Parathyroid adenoma (tissue), 2 donors: ENCODE data around the gene CFAP58.

Source experiments
- H2AFZ ChIP-seq: fragments of 300-600 bp; sonication (generic); one replicate; pipeline ENCODE4 v1.7.0; 2017; ENCODE audit warnings: antibody characterized with exemption, mild to moderate bottlenecking
- H3K27ac ChIP-seq: fragments of 300-600 bp; sonication (generic); one replicate; pipeline ENCODE4 v1.7.0; 2017
- H3K27me3 ChIP-seq: fragments of 300-600 bp; sonication (generic); one replicate; pipeline ENCODE4 v1.7.0; 2017; ENCODE audit warnings: low read length; ENCODE audit not compliant: control insufficient read depth, insufficient read depth
- H3K36me3 ChIP-seq: fragments of 300-600 bp; sonication (generic); one replicate; pipeline ENCODE4 v1.7.0; 2017; ENCODE audit warnings: low read length; ENCODE audit not compliant: control insufficient read depth, insufficient read depth
- H3K4me1 ChIP-seq: fragments of 300-600 bp; sonication (generic); one replicate; pipeline ENCODE4 v1.7.0; 2017; ENCODE audit warnings: control low read depth
- H3K4me2 ChIP-seq: fragments of 300-600 bp; sonication (generic); one replicate; pipeline ENCODE4 v1.7.0; 2017; ENCODE audit warnings: low read length
- H3K4me3 ChIP-seq: fragments of 300-600 bp; sonication (generic); one replicate; pipeline ENCODE4 v1.7.0; 2017; ENCODE audit warnings: low read depth, low read length
- H3K79me2 ChIP-seq: fragments of 300-600 bp; sonication (generic); one replicate; pipeline ENCODE4 v1.7.0; 2017; ENCODE audit warnings: control low read depth
- H3K9ac ChIP-seq: fragments of 300-600 bp; sonication (generic); one replicate; pipeline ENCODE4 v1.7.0; 2017; ENCODE audit warnings: mild to moderate bottlenecking
- H3K9me3 ChIP-seq: fragments of 300-600 bp; sonication (generic); one replicate; pipeline ENCODE4 v1.7.0; 2017; ENCODE audit warnings: low read length; ENCODE audit not compliant: control insufficient read depth
- CTCF ChIP-seq: fragments of 300-600 bp; sonication (generic); IDR thresholded peaks from one replicate; pipeline ENCODE4 v1.7.0; 2017; ENCODE audit warnings: antibody characterized with exemption, mild to moderate bottlenecking
- donor health status: primary hyperparathyroidism.

The CFAP58 gene

GRCh38 chr10:104348601-104349000, 5.0 kb upstream of the CFAP58 start:
- H3K4me1 ChIP-seq = peaks cover 4% of the 10 kb centered on the region
- no peak overlapping the region for H2AFZ ChIP-seq
- H3K27ac ChIP-seq = no peak overlapping the region
- H3K4me2 ChIP-seq = no peak overlapping the region
- no peak overlapping the region for H3K4me3 ChIP-seq
- TF ChIP-seq CTCF = no peak
- no peaks in the 10 kb centered on the region for H3K9me3 ChIP-seq
- no peak overlapping the region for H3K9ac ChIP-seq
- no peaks in the 10 kb centered on the region for H3K79me2 ChIP-seq
- H3K27me3 ChIP-seq = no peaks in the 10 kb centered on the region
- no peaks in the 10 kb centered on the region for H3K36me3 ChIP-seq

GRCh38 chr10:104349623-104350126, 4.0 kb upstream of the CFAP58 start:
- H3K4me3 ChIP-seq = no peak overlapping the region
- H3K4me1 ChIP-seq = peaks cover 4% of the 10 kb centered on the region

GRCh38 chr10:104350127-104350635, 3.5 kb upstream of the CFAP58 start:
- H2AFZ ChIP-seq = peak overlapping the region; percentile 61
- H3K27ac ChIP-seq = peak overlapping the region; percentile 49
- no peaks in the 10 kb centered on the region for H3K9me3 ChIP-seq
- peak; percentile 69 for TF ChIP-seq CTCF
- H3K4me1 ChIP-seq = peaks cover 4% of the 10 kb centered on the region
- H3K4me3 ChIP-seq = no peak overlapping the region
- no peak overlapping the region for H3K9ac ChIP-seq
- H3K27me3 ChIP-seq = no peaks in the 10 kb centered on the region
- no peaks in the 10 kb centered on the region for H3K36me3 ChIP-seq
- H3K4me2 ChIP-seq = peak overlapping the region; percentile 28
- H3K79me2 ChIP-seq = no peaks in the 10 kb centered on the region

More at GRCh38 chr10:104349623-104350126, 4.0 kb upstream of the CFAP58 start:
- Histone ChIP-seq H3K4me2 (peak overlapping the region; percentile 28), H2AFZ (peak overlapping the region; percentile 61), H3K9ac (no peak overlapping the region), H3K27ac (peak overlapping the region; percentile 49), H3K9me3 (no peaks in the 10 kb centered on the region), H3K27me3 (no peaks in the 10 kb centered on the region), H3K79me2 (no peaks in the 10 kb centered on the region), H3K36me3 (no peaks in the 10 kb centered on the region)
- no peak for TF ChIP-seq CTCF

GRCh38 chr10:104351061-104351702, 2.5 kb upstream of the CFAP58 start:
- Histone ChIP-seq H3K36me3 (no peaks in the 10 kb centered on the region), H3K9ac (no peak overlapping the region), H3K4me2 (no peak overlapping the region), H3K4me3 (no peak overlapping the region), H3K27ac (no peak overlapping the region), H3K9me3 (no peaks in the 10 kb centered on the region), H3K79me2 (no peaks in the 10 kb centered on the region), H2AFZ (no peak overlapping the region), H3K4me1 (peaks cover 4% of the 10 kb centered on the region), H3K27me3 (no peaks in the 10 kb centered on the region)
- TF ChIP-seq CTCF = no peak

DNA sequence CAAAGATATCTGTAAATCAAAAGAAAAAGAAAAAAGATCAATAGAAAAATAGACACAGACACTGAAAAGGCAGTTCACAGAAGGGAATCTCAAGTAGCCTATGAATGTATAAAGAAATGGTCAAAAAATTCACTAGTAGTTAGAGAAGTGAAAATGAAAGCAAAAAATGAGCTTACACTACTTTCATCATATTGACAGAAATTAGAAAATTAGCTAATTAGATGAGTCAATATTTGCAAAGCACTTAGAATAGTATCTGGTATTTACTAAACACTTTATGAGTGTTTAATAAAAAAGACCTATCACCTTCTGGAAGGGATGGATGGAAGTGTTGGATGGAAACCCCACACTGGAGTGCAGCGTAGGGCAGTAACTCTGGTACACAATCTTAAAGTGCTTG, 1.7 kb upstream of the CFAP58 start:
- H3K9me3 ChIP-seq = no peaks in the 10 kb centered on the region
- H3K27ac ChIP-seq = no peak overlapping the region
- TF ChIP-seq CTCF = no peak
- H3K79me2 ChIP-seq = no peaks in the 10 kb centered on the region
- no peaks in the 10 kb centered on the region for H3K27me3 ChIP-seq
- H3K4me1 ChIP-seq = peaks cover 4% of the 10 kb centered on the region
- H3K9ac ChIP-seq = no peak overlapping the region
- no peak overlapping the region for H3K4me3 ChIP-seq
- H3K4me2 ChIP-seq = no peak overlapping the region
- no peaks in the 10 kb centered on the region for H3K36me3 ChIP-seq
- peak overlapping the region; percentile 28 for H2AFZ ChIP-seq
